Chondrocyte (in vitro differentiated cells): ENCODE data around the gene SPOPL. TPM values are rescaled to one million over a fixed set of nuclear protein-coding genes. Genes with fewer than 3 reads are reported as not detected.

ENCODE experiments used
- DNase-seq: peaks from one replicate; pipeline ENCODE4 v3.0.0; 2021; ENCODE audit warnings: mixed read lengths, low spot score
- H3K27ac Mint-ChIP-seq: one replicate; pipeline ENCODE4 v1.8.0; 2021; ENCODE audit warnings: mild to moderate bottlenecking, moderate library complexity, mixed read lengths; ENCODE audit not compliant: unreplicated experiment
- H3K27me3 Mint-ChIP-seq: 2 replicates; pipeline ENCODE4 v1.8.0; 2021; ENCODE audit warnings: low read depth, mixed read lengths
- H3K36me3 Mint-ChIP-seq: 2 replicates; pipeline ENCODE4 v1.8.0; 2021; ENCODE audit warnings: low read depth, mixed read lengths
- H3K4me1 Mint-ChIP-seq: 2 replicates; pipeline ENCODE4 v1.8.0; 2021; ENCODE audit warnings: low read depth, mild to moderate bottlenecking, mixed read lengths
- H3K4me3 Mint-ChIP-seq: one replicate; pipeline ENCODE4 v1.8.0; 2021; ENCODE audit warnings: mild to moderate bottlenecking, moderate library complexity, mixed read lengths; ENCODE audit not compliant: unreplicated experiment
- H3K9me3 Mint-ChIP-seq: 2 replicates; pipeline ENCODE4 v1.8.0; 2021; ENCODE audit warnings: low read depth, mixed read lengths
- CTCF ChIP-seq: fragments of 200-600 bp; sonication (generic); IDR thresholded peaks from 2 replicates; pipeline ENCODE4 v1.5.0; 2021; ENCODE audit warnings: antibody characterized with exemption, mild to moderate bottlenecking, moderate library complexity
- total RNA-seq: library from RNA; stranded (reverse); gene quantifications from 3 replicates; pipeline ENCODE4 v1.2.1, GENCODE V29; 2021

SPOPL gene
- total RNA-seq, 1 donor from 2014 or later, result 16.2 TPM

GRCh38 chr2:138564586-138565229 lies 63.1 kb downstream of the SPOPL start:
- no peaks in the 10 kb centered on the region for H3K9me3 Mint-ChIP-seq
- H3K4me3 Mint-ChIP-seq, result no peak overlapping the region
- no peaks in the 10 kb centered on the region for H3K27me3 Mint-ChIP-seq
- no peak for TF ChIP-seq CTCF
- no peaks in the 10 kb centered on the region for H3K4me1 Mint-ChIP-seq
- DNase-seq, result no peak
- H3K27ac Mint-ChIP-seq, result no peak overlapping the region
- H3K36me3 Mint-ChIP-seq, result peaks cover 12% of the 10 kb centered on the region

DNA sequence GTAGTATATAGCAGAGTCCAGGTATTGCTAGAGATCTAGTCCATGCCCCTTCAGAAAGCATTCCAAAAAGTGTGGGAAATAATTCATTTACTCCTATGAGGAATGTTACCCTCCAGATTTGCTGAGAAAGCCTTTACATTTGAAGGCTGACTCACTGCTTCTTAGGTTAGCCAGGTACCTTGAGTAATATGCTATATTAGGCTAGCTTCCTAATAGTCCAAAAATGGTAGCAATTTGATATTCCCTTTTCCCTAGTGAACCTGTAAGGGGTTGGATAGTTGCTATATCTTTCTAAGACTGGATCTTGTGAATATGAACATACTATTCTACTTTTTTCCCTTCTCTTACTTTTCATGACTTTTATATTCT lies 63.6 kb downstream of the SPOPL start:
- no peaks in the 10 kb centered on the region for H3K9me3 Mint-ChIP-seq
- H3K36me3 Mint-ChIP-seq, result peaks cover 15% of the 10 kb centered on the region
- no peak for DNase-seq
- no peaks in the 10 kb centered on the region for H3K27me3 Mint-ChIP-seq
- TF ChIP-seq CTCF, result no peak
- H3K4me3 Mint-ChIP-seq, result no peak overlapping the region
- no peaks in the 10 kb centered on the region for H3K4me1 Mint-ChIP-seq
- H3K27ac Mint-ChIP-seq, result no peak overlapping the region

GRCh38 chr2:138572318-138572717 lies 70.7 kb downstream of the SPOPL start:
- Mint-ChIP-seq H3K27ac (no peak overlapping the region), H3K4me1 (peaks cover 4% of the 10 kb centered on the region), H3K27me3 (no peaks in the 10 kb centered on the region), H3K9me3 (peaks cover 11% of the 10 kb centered on the region), H3K36me3 (peaks cover 27% of the 10 kb centered on the region), H3K4me3 (no peak overlapping the region)
- TF ChIP-seq CTCF, result no peak
- DNase-seq, result no peak

GRCh38 chr2:138577066-138577465 lies 75.5 kb downstream of the SPOPL start:
- DNase-seq, result no peak
- no peak for TF ChIP-seq CTCF

DNA sequence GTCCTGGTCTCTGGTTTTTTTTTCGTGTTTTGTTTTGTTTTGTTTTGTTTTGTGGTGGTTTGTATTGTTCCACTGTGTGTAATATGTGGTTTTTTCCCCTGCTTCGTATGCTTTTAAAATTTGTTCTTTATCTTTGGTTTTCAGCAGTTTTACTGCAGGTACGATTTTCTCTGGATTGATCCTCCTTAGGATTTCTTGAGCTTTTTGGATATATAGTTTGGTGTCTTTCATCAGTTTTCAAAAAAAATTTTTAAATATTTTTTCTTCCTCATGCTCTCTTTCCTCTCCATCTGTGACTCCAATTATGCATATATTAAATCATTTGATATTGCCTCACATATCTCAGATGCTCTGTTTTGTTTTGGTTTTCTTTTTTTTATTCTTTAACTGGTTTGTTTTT lies 78.0 kb downstream of the SPOPL start:
- Mint-ChIP-seq H3K4me3 (no peak overlapping the region), H3K27ac (no peak overlapping the region), H3K36me3 (peaks cover 35% of the 10 kb centered on the region), H3K4me1 (no peaks in the 10 kb centered on the region), H3K27me3 (no peaks in the 10 kb centered on the region), H3K9me3 (peaks cover 24% of the 10 kb centered on the region)
- no peak for TF ChIP-seq CTCF
- no peak for DNase-seq

More at GRCh38 chr2:138577066-138577465, 75.5 kb downstream of the SPOPL start:
- Mint-ChIP-seq H3K27ac (no peak overlapping the region), H3K4me1 (no peaks in the 10 kb centered on the region), H3K9me3 (peaks cover 28% of the 10 kb centered on the region), H3K27me3 (no peaks in the 10 kb centered on the region), H3K4me3 (no peak overlapping the region), H3K36me3 (peaks cover 36% of the 10 kb centered on the region)
